ENCODE measurements around the gene PPP1R37.

The PPP1R37 gene

DNA sequence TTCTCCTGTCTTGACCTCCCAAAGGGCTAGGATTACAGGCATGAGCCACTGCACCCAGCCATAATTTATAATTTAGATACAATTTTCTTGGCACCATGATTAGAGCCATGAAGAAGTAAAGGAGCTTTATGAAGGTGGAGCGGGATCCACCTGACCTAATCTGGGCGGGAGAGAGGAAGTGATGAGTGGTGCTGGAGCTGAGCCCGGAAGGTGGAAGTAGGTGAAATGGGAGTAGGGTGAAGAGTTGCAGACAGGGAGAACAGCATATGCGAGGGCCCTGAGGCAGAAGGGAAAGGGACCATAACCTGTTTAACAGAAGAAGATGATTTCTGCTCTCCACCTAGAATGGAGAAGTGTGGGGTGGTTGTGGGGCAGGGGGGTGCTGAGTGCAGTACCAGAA is 89.8 kb downstream of the PPP1R37 start:
- H3K4me3 ChIP-seq (ENCODE audit: low read depth, low read length, poor library complexity, severe bottlenecking): no peak overlapping the region
- no peaks in the 10 kb centered on the region for H3K9me3 ChIP-seq (ENCODE audit: low read length)
- H3K4me2 ChIP-seq (ENCODE audit: low read length): no peak overlapping the region
- no peaks in the 10 kb centered on the region for H3F3A ChIP-seq (ENCODE audit: insufficient read depth, low read length)
- no peak overlapping the region for H2AFZ ChIP-seq (ENCODE audit: low read length)
- H3K79me2 ChIP-seq (ENCODE audit: insufficient read depth, low read length): peaks cover 3% of the 10 kb centered on the region; the same call in 1 of the 2 replicates
- no peaks in the 10 kb centered on the region for H3K27me3 ChIP-seq (ENCODE audit: insufficient read depth, low read length)
- TF ChIP-seq EZH2 (IDR thresholded peaks at IDR 0.05; ENCODE audit: borderline replicate concordance, low read length): no peak
- TF ChIP-seq, protein P1, sequence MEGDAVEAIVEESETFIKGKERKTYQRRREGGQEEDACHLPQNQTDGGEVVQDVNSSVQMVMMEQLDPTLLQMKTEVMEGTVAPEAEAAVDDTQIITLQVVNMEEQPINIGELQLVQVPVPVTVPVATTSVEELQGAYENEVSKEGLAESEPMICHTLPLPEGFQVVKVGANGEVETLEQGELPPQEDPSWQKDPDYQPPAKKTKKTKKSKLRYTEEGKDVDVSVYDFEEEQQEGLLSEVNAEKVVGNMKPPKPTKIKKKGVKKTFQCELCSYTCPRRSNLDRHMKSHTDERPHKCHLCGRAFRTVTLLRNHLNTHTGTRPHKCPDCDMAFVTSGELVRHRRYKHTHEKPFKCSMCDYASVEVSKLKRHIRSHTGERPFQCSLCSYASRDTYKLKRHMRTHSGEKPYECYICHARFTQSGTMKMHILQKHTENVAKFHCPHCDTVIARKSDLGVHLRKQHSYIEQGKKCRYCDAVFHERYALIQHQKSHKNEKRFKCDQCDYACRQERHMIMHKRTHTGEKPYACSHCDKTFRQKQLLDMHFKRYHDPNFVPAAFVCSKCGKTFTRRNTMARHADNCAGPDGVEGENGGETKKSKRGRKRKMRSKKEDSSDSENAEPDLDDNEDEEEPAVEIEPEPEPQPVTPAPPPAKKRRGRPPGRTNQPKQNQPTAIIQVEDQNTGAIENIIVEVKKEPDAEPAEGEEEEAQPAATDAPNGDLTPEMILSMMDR (IDR thresholded peaks at IDR 0.05; ENCODE audit: low read length): no peak
- H4K20me1 ChIP-seq (ENCODE audit: insufficient read depth, low read length): no peaks in the 10 kb centered on the region
- no peaks in the 10 kb centered on the region for H3K9me2 ChIP-seq (ENCODE audit: low read depth, low read length)
- no peak overlapping the region for H3K27ac ChIP-seq (ENCODE audit: low read depth, low read length, poor library complexity, severe bottlenecking)
- H3K4me1 ChIP-seq (ENCODE audit: insufficient read depth, low read length, severe bottlenecking): peaks cover 15% of the 10 kb centered on the region
- no peak overlapping the region for H3K9ac ChIP-seq (ENCODE audit: low read length)
- peaks cover 9% of the 10 kb centered on the region; the same call in 1 of the 2 replicates for H3K36me3 ChIP-seq (ENCODE audit: insufficient read depth, low read length)

DNA sequence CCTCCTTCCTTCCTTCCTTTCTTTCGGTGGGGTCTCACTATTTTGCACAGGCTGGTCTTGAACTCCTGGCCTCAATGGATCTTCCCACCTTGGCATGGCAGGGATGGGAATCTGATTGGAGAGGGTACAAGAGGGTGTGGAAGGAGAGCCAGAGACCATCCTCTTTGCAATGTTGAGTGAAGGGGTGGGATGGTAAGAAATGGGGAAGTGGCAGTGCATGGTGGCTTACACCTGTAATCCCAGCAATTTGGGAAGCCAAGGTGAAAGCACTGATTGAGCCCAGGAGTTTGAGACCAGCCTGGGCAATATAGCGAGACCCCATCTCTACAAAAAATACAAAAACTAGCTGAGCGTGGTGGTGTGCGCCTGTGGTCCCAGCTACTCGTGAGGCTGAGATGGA is 91.1 kb downstream of the PPP1R37 start:
- TF ChIP-seq, protein P1 (IDR thresholded peaks at IDR 0.05; ENCODE audit: low read length): no peak
- TF ChIP-seq EZH2 (IDR thresholded peaks at IDR 0.05; ENCODE audit: borderline replicate concordance, low read length): no peak
- Histone ChIP-seq H4K20me1 (ENCODE audit: insufficient read depth, low read length) (no peaks in the 10 kb centered on the region), H3K27ac (ENCODE audit: low read depth, low read length, poor library complexity, severe bottlenecking) (no peak overlapping the region), H3K4me2 (ENCODE audit: low read length) (no peak overlapping the region), H3K4me3 (ENCODE audit: low read depth, low read length, poor library complexity, severe bottlenecking) (no peak overlapping the region), H2AFZ (ENCODE audit: low read length) (no peak overlapping the region), H3K9me3 (ENCODE audit: low read length) (no peaks in the 10 kb centered on the region), H3K9me2 (ENCODE audit: low read depth, low read length) (no peaks in the 10 kb centered on the region), H3K79me2 (ENCODE audit: insufficient read depth, low read length) (peaks cover 3% of the 10 kb centered on the region; the same call in 1 of the 2 replicates), H3K9ac (ENCODE audit: low read length) (no peak overlapping the region), H3F3A (ENCODE audit: insufficient read depth, low read length) (no peaks in the 10 kb centered on the region), H3K36me3 (ENCODE audit: insufficient read depth, low read length) (peaks cover 9% of the 10 kb centered on the region; the same call in 1 of the 2 replicates), H3K27me3 (ENCODE audit: insufficient read depth, low read length) (no peaks in the 10 kb centered on the region), H3K4me1 (ENCODE audit: insufficient read depth, low read length, severe bottlenecking) (peaks cover 15% of the 10 kb centered on the region)

DNA sequence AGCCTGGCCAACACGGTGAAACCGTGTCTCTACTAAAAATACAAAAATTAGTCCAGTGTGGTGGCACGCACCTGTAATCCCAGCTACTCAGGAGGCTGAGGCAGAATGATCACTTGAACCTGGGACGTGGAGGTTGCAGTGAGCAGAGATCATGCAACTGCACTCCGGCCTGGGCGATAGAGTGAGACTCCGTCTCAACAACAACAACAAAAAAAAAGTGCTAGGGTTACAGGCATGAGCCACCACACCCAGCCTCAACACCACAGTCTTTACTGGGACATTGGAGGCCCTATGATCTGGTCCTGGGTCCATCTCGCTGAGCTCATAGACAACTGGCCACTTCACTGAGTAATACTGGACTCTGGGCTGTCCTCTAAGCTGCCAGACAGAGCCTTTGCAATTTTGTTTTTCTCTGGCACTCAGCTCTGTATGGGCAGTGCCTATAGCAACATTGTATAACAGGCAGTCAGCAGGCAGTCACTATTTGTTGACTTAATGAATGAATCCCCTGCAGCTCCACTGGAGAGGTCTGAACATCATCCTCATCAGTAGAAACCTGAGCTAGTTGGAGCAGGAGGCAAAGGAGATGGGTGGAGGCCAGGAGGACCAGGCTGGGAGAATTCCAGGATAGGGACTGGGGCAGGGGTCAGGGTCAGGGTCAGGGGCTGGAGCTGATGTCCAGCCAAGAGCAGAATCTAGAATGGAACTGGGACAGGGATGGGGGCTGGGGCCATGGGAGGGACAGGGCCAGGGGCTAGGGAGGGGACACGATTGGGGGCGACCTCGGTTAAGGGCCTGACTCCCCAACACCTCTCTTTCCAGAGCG is 93.7 kb downstream of the PPP1R37 start:
- Histone ChIP-seq H3K27me3 (ENCODE audit: insufficient read depth, low read length) (no peaks in the 10 kb centered on the region), H3K36me3 (ENCODE audit: insufficient read depth, low read length) (peaks cover 2% of the 10 kb centered on the region; the same call in 1 of the 2 replicates), H3K9me3 (ENCODE audit: low read length) (no peaks in the 10 kb centered on the region), H3K4me1 (ENCODE audit: insufficient read depth, low read length, severe bottlenecking) (no peaks in the 10 kb centered on the region), H2AFZ (ENCODE audit: low read length) (no peak overlapping the region), H4K20me1 (ENCODE audit: insufficient read depth, low read length) (no peaks in the 10 kb centered on the region), H3F3A (ENCODE audit: insufficient read depth, low read length) (no peaks in the 10 kb centered on the region), H3K27ac (ENCODE audit: low read depth, low read length, poor library complexity, severe bottlenecking) (no peak overlapping the region), H3K4me3 (ENCODE audit: low read depth, low read length, poor library complexity, severe bottlenecking) (no peak overlapping the region), H3K4me2 (ENCODE audit: low read length) (no peak overlapping the region), H3K9ac (ENCODE audit: low read length) (no peak overlapping the region), H3K79me2 (ENCODE audit: insufficient read depth, low read length) (no peaks in the 10 kb centered on the region), H3K9me2 (ENCODE audit: low read depth, low read length) (no peaks in the 10 kb centered on the region)
- TF ChIP-seq, protein P1 (IDR thresholded peaks at IDR 0.05; ENCODE audit: low read length): no peak
- TF ChIP-seq EZH2 (IDR thresholded peaks at IDR 0.05; ENCODE audit: borderline replicate concordance, low read length): no peak

Data from OCI-LY1 (cell line).